Fibroblast of mammary gland (primary cell): ENCODE data around the gene MAN2B2.

Experiments
- DNase-seq: peaks from one replicate; pipeline ENCODE4 v3.0.0-alpha.2; 2010; ENCODE audit warnings: low read depth
- H3K4me3 ChIP-seq: 2 replicates; pipeline ENCODE4 v1.5.1; 2011; ENCODE audit warnings: low read depth, mild to moderate bottlenecking, low read length, moderate library complexity; ENCODE audit not compliant: control insufficient read depth
- TF ChIP-seq, protein P1 (sequence below): conservative IDR thresholded peaks from 2 replicates; pipeline ENCODE4 v1.5.1; 2011; ENCODE audit warnings: low read depth, low read length, inconsistent platforms; ENCODE audit not compliant: control insufficient read depth, insufficient read depth

The MAN2B2 gene

DNA sequence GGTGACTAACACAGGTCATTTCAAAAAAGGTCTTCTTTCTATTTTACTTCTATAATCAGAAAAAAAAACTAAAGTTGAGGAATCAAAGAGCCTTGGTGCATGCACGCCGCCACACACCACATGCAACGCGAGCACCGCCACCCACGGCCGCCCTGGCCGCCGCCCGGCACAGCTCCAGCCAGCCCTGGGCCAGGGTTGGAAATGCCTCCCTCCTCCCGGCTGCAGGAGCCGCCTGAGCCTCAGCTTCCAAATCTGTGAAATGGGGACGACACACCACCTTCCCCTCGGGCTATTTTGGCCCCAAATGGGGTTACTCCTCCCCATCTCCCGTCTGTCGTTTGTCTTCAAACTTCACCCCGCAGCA, 39.7 kb upstream of the MAN2B2 start:
- no peak overlapping the region for H3K4me3 ChIP-seq
- TF ChIP-seq, protein P1, sequence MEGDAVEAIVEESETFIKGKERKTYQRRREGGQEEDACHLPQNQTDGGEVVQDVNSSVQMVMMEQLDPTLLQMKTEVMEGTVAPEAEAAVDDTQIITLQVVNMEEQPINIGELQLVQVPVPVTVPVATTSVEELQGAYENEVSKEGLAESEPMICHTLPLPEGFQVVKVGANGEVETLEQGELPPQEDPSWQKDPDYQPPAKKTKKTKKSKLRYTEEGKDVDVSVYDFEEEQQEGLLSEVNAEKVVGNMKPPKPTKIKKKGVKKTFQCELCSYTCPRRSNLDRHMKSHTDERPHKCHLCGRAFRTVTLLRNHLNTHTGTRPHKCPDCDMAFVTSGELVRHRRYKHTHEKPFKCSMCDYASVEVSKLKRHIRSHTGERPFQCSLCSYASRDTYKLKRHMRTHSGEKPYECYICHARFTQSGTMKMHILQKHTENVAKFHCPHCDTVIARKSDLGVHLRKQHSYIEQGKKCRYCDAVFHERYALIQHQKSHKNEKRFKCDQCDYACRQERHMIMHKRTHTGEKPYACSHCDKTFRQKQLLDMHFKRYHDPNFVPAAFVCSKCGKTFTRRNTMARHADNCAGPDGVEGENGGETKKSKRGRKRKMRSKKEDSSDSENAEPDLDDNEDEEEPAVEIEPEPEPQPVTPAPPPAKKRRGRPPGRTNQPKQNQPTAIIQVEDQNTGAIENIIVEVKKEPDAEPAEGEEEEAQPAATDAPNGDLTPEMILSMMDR, result no peak
- no peak for DNase-seq

DNA sequence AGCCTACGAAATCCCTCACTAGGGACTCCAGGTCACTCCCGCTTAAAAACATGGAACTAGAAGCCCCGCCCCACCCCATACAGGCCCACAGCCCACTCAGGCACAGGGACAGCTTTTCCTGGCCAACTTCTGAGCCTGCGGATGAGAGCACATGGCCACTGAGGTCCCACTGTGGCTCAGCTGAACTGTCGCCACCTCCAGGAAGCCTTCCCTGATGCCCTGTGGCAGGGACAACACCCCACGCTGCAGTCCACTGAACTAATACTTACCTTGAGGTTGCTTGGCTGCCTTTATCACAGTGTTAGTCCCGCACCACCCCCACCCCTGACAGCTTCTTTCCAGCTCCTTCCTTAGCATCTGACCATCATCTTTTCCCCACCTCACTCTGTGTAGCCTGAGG, 39.3 kb upstream of the MAN2B2 start:
- TF ChIP-seq, protein P1, result no peak
- DNase-seq, result no peak
- no peak overlapping the region for H3K4me3 ChIP-seq

DNA sequence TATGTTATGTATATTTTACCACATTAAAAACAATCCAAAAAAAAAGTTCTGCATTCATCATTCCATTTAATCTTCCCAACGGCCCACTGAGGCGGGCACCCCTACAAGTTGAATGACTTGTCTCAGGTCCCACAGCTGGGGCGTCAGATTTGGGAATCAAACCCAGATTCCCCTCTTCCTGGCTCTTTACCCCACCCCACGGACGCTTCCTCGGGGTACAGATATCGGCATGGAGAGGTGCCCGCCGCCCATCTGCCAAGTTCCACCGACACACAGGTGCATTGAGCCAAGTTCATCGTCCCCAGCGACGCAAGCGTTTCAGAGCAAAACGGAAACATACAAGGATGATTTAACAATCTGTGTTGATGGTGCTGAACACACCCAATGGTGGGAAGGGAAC, 36.9 kb upstream of the MAN2B2 start:
- no peak for DNase-seq
- TF ChIP-seq, protein P1, result no peak
- H3K4me3 ChIP-seq, result no peak overlapping the region

DNA sequence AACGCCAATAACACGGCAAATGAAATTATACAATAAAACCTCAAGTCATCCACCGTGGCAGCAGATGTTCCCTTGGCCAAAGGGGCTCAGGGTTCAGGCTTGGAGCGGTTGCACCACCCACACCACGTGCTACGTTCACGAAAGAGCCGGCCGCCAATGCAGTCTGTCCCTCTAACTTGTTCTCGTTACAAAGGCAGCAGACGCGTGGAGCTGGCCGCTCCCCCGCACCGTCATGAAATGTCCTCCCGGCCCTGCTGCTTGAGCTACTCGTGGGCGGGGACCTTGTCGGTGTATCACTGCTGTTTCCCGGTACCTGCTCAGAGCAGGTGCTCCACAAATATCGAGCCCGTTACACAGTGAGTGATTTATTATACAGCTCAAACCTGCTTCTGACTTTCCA, 36.4 kb upstream of the MAN2B2 start:
- H3K4me3 ChIP-seq, result no peak overlapping the region
- TF ChIP-seq, protein P1, result no peak
- no peak for DNase-seq

DNA sequence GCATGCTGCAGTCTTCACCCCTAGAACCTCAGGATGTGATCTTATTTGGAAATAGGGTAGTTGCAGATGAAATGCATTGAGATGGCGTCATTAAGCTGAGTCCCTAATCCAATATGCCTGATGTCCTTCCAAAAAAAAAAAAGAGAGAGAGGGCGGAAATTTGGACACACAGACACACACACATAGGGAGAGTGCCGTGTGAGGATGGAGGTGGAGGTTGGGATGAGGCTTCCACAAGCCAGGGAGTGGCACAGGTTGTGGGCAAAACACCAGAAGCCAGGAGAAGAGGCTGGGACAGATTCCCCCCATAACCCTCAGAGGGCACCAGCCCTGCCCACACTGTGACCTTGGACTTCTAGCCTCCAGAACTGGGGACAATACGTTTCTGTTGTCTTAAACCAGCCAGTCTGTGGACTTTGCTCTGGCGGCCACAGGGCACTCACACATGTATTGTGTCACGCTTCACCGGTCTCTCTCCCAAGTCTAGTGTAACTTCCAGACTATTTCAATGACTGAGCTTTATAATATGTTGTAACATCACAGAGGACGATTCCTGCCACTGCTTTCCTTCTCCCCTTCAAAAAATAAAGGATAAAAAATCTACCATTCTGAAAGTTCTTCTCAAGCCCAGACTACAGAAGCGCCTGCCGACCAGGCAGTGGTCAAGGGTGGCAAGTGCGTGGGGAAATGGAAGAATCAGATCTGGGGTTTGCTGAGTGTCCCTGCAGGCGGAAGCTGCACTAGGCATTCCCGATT, 35.8 kb upstream of the MAN2B2 start:
- no peak overlapping the region for H3K4me3 ChIP-seq
- TF ChIP-seq, protein P1, result no peak
- DNase-seq, result no peak

DNA sequence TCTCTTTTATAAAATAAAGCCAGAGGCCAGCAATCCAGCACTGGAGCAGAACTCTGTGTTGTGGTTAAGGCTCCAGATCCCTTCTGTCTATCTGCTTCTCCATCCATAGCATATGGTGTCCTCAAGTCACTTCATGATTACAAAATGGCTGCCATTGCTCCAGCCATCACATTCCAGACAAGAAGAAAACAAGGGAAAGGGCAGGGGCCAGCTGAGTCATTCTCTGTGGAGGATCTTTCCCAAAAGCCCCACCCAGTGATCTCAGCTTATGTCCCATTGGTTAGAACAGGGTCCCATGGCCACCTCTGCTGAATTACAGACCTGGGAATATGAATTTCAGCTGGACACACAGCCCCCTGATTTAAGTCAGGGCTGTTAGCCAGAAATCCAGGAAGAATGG, 34.1 kb upstream of the MAN2B2 start:
- no peak for DNase-seq
- TF ChIP-seq, protein P1, result no peak

DNA sequence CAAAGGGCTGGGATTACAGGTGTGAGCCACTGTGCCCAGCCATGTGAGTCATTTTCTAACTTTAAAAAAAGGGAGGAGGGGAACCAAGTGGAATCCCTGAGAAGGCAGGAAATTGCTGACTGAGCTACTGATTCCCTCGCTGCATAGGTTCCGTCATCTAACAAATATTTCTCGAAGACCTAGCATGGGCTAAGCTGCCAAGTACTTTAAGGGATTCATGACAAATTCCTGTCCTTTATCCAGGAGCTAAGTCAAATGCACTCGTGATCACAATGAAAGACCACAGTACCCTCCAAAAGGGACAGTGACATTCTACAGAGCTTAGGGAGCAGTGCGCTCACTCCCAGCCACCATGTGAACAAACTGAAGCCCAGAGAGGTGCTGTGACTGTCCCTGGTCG, 33.2 kb upstream of the MAN2B2 start:
- TF ChIP-seq, protein P1, result no peak
- no peak overlapping the region for H3K4me3 ChIP-seq
- no peak for DNase-seq

More for the DNA sequence above, 34.1 kb upstream of the MAN2B2 start:
- H3K4me3 ChIP-seq, result no peak overlapping the region
